HG03060 (cell line): ENCODE data around the gene GPHA2.

Source experiments
- ATAC-seq: cut with Tn5 transposase; IDR thresholded peaks from one replicate; pipeline ENCODE4 v1.9.1; 2021; ENCODE audit warnings: low read depth, moderate number of reproducible peaks; ENCODE audit not compliant: unreplicated experiment

Gene GPHA2

DNA sequence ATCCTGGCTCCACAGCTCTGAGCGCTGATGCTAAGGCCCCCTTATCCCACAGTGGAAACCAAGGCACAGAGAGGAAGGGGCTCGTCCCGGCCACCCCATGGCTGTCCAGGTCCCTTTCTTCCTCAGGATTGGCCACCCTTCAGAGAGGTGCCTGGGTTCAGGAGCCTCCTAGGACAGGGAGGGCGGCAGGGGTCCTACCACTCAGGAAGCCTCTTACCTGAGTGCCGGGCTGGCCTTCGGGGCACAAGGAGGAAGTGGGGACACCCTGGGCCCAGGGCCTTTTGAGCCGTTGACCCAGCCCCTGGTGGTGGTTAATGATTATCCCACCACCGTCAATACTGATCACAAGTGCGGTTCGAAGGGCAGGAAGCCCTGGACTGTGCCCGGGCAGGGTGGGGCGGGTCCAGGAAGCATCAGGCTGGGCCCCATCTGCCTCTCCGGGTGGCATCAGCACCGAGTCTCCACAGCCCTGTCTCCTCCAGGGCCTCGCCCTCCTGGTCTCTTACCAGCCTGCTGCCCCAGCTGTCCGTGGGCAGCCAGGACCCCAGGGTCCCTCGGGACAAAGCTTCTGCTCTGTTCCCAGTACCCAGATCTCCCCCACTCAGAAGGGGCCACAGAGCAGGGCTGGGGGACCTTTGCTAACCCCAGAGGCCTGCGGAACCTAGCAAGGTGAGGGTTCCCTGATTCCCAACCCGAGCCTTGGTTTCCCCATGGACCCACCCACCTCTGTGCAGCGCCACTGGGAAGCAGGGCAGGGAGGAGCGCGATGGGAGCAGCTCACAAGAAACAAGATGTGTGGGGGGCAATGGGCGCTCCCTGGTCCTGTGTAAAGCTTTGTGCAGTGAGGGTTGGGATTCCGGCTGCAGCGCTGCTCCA lies 42.3 kb downstream of the GPHA2 start:
- ATAC-seq = no peak

DNA sequence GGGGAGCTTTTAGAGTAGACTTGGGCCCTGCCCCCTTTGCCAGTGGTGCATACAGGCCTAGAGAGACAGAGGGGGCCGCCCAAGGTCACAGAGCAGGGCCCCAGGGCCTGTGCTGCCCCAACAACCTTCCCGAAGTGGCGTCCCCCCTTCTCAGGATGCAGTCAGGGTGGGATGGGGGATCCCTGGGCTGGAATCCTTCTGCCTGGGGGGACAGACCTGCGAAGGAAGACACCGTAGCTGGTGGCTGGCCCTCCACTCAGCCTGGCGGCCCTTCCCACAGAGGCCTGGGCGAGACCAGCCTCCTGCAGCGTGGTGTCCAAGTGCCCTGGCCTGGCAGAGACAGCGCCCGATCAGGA lies 42.9 kb downstream of the GPHA2 start:
- ATAC-seq = no peak

DNA sequence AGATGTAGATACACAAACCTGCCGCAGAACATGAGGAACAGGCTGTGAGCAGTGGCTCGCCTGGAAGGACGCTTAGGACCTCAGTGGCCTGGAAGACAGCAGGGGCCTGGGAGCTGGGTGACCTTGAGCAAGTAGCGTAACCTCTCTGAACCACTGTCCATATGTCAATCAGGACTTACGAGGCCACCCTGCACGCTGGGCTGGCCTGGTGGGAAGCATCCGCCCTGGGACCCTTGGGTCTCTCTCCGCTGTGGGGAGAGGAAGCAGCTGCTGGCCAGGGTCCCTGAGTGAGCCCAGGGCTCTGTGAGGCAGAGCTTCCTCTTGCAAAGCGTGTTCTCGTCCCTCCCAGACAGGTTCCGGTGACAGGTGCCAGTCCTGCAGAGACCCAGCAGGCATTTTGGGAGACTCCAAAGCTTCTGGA lies 43.3 kb downstream of the GPHA2 start:
- no peak for ATAC-seq

- ATAC-seq = no peak
Measured at GRCh38 chr11:64891880-64892279, 43.8 kb downstream of the GPHA2 start.

DNA sequence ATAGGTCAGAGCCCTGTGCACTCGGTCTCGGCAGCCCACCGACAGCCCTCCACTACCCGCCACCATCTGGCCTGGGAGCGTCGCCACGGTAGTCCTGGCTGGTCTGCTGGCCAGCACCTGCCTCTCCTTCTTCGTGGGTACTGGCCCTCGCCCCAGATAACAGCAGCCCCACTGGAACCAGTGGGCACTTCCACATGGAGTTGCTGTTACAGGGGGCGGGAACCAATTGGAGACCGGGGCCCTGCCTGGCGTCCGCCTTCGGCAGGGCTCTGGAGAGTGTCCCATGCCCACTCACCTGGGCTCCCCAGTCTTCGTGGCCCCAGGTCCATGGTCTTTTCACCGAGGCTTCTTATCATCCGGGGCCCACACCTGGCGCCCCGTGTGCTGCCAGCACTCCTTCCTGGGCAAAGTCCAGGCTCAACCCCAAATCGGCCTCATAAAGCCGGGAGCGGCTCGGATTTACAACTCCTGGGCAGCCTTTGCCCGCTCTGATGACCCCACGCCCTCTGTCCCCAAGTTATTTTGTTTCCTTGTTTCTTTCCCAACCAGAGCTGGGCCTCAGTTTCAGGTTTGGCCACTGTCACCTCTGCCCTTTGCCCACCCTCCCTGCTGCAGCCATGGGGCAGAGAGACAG lies 44.4 kb downstream of the GPHA2 start:
- no peak for ATAC-seq

GRCh38 chr11:64890522-64890939 lies 45.2 kb downstream of the GPHA2 start:
- ATAC-seq = no peak

- no peak for ATAC-seq
Measured at GRCh38 chr11:64888729-64889511, 46.8 kb downstream of the GPHA2 start.

DNA sequence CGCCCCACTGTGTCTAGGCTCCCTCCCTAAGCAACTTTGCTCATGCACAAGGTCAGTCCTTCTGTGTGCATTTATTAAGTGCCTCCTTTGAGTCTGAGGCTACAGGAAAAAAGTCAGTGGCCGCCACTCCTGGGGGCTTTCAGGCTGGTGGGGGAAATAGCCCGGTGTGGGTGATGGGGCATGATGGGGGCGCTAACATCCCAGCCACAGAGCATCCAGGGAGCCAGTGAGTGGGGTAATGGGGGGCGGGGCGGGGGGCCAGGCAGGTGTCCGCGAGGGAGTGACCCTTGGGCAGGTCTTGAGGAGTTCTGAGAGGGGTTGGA lies 47.3 kb downstream of the GPHA2 start:
- no peak for ATAC-seq

DNA sequence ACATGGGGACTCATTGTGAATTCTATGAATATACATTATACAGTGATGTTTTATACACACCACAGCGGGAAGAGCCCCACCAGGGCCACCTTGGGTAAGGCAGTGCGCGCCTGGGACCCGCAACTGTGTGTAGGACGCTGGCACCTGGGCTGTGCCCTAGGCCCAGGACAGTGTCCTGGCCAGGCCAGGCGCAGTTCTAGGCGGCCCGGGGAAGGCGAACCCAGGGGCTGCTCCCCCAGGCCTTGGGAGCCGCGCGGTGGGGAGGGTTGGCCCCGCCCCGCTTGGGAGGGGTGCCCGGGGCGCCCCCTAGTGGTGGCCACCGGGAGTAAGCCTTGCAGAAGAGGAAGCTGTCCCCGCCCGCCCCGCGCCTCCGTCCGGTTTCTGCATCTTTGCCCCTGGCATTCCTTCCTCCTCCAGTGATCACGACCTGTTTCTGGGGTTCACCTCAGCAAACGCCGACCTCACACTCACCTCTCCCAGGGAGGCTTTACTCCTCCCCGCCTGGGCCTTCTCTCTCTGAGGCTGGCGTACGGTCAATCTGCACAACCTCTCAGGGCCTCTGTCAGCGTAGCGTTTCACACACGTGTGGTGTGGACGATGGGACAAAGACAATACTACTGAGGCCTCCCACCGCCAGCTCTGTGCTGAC lies 47.8 kb downstream of the GPHA2 start:
- no peak for ATAC-seq

DNA sequence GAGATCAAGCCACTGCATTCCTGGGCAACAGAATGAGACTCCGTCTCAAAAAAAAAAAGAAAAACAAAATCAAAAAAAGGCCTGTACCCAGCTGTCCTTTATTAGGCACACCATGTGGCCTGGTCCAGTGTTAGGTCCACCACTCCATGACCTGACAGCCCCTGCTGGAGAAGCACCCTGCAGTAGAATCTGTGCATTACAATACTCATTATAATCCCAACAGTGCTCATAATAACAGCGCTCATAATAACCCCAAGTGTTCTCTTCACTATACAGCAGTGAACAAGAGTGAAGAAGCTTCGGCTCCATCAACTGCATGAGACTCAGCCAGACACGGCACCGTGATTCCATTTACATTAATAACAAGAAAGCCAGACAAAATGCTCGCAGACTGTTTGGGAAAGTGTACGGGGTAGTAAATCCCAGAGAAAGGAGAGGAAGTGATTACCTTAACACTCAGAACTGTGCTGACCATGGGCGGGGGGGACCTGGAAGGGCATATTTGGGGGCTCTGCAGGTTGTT lies 48.4 kb downstream of the GPHA2 start:
- ATAC-seq = no peak

DNA sequence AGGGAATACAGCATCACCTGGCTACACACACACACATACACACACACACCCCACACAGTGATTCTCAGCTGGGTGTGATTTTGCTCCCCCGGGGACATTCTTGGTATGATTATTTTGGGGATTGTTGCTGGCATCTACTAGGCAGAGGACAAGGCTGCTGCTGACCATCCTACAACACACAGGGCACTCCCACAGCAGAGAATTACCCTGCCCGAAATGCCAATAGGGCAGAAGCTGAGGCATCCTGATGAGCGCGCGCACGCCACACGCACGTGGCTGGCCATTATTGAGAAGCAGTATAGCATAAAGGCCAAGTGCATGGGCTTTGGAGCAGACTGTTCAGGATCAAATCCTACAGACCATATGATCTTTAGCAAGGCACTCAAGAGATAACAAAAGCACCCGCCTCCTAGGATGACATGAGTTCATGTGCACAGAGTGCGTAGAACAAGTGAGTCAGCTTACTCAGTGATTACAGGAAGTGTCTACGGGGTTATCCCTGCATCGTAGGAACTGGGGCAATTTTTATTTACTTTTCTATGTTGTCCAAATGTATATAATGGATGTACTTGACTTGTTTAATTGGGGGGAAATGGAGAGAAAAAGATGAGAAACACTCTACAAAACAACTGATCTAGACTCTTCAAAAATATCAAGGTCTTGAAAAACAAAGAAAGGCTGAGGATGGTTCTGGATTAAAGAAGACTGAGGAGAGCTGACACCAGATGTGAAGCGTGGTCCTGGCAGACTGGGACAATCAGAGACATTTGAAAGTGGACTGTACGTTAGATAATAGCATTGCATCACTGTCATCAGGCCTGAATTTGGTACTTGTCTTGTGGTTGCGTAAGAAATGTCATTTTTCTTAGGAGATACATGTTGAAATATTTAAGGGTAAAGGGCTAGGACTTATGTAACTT lies 50.1 kb downstream of the GPHA2 start:
- no peak for ATAC-seq
